Activated T-cell treated with anti-CD3 and anti-CD28 coated beads for 24 hours (primary cell): ENCODE data around the gene FAM193A.
"Not testable (repeated sequence)": the region's sequence is repeated elsewhere in the genome, so short reads cannot be mapped to it uniquely, and the experiment has no call there.

Experiments used
- DNase-seq: peaks from one replicate; pipeline ENCODE4 v3.0.0-alpha.2; 2020; ENCODE audit warnings: low read depth

Gene FAM193A

DNA sequence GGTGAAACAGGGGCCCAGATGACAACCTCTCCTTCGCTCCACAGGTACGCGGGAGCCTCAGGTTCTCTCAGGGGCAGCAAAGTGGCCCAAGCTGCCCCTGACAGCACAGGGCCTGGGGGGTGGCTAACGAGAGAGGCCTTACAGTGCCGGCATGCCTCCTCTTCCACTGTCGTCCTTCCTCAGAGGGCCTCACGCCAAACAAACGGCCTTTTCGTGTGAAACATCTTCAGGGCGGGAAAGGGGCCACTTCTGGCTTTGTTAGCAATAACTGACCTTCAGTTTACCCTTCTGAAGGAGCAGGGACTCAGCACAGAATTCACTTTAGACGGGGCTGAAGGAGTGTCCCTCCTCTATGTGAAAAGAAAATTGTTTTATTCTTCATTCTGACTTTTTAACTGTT lies 21.5 kb upstream of the FAM193A start:
- DNase-seq, result not testable (repeated sequence)

DNA sequence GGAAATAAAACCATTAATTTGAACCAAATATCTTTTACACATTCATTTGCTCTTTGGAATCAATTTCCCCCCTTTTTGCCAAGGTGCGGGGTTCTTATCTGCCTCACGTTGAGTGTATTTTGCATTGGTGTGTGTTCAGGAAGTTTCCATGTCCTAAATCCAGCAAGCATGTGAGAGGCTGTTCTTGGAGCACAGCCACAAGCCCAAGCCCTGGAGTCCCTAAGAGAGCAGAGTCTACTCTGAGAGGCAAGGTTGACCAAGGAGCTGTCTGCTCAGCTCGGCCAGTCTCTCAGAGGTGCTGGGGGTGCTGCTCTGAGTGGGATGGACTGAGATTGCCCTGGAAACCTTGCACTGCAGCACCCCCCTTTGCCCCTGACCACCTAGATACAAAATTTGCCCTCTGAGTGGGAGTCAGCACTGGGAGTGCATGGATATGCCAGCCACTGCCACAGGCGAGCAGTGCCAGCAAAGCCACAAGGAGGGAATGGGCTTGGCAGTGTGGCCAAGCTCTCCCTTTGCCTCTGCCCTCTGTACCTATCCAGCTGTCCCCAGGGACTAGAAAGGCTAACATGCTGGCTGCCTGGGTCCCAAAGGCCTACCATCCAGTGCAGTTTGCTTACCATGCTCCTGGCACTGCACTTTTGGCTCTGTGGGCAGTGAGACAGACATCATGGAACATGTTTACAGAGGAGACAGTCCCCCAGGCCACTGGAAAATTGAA lies 20.5 kb upstream of the FAM193A start:
- no peak for DNase-seq

DNA sequence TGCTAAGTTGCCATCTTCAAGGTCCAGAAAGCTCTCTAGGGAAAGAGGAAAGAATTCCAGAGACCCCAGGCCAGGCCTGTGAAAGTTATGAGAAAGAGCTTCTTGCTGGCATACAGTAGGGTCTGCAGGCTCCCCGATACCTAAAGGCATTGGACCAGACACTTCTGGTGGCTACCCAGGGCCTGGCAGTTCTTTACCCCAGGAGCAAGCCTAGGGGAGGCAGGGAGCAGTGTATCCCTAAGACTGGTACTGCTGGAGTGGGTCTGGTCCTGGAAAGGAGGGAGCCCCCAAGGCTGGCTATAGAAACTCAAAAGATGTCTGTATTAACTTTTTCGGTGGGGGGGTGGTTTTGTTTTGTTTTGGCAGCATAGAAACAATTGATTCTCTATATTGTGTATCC lies 19.8 kb upstream of the FAM193A start:
- DNase-seq, result no peak

DNA sequence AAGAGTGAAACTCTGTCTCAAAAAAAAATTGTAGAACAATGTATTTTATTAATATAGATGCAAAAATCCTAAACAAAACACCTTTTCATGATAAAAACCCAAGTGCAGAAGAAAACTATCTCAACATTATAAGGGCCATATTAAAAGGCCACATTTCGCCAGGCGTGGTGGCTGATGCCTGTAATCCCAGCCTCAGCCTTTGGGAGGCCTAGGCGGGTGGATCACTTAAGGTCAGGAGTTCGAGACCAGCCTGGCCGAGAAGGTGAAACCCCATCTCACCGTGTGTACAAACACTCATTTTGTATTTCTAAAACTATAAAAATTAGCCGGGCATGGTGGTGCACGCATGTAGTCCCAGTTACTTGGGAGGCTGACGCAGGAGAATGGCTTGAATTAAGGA lies 9.9 kb upstream of the FAM193A start:
- DNase-seq, result no peak

DNA sequence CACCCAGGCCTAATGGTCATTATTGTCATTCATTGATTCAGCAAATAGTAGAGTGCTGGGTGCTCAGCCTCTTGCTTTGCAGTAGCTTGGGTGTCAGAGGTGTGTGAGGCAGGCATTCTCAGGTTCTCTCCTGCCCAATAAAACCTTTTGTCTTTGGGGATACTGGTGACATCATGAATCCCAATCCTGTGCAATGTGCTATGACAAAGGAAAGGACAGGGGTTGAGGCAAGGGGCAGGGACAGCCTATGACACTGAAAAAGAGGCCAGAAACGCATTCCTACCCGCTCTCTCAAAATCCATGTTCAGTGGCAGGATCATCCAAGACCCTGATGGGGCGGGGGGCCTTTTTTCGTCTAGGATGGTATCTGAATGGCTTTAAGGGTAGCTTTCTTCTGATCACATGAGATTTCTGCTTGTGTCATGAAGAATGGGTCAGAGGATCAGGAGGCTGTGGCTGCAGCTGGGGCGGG lies 1.5 kb upstream of the FAM193A start:
- DNase-seq, result no peak

DNA sequence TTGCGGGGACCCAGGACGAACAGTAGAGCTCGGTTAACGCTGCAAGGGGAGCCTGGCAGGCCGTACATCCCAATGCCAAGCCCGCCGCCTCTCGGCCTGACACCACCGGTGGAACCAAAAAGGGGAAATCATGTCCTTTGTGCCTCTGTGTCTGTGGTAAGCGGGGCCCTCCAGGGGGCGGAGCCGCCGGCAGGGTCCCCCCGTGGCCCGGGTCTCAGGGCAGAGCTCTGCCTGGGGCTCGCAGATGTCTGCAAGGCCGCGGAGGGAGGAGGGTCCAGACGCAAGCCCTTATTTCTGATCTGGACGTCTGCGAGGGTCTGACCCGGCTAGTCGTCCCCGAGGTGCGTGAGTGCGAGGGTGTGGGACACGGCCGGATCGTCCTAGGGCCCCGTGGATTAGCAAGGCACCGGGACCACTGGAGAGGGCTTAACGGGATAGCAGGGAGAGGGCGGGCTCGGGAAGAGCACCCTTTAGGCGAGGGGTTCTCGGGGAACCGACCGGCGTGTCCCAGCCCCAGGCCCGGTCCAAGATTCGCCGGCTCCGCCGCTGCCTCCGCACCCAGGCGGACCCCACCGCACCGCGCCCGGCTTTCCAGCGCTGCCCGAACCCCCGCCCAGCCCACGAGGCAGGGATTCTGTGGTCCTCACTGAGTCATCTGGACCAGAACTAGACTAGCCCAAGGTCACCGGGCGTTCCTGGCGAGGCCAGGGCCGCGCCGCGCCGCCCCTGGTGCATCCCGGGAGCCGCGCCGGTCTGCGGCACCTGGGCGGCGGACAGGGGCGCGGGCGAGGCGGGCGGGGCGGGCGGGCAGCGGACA lies 863 bp upstream of the FAM193A start:
- peak; percentile 35 for DNase-seq

DNA sequence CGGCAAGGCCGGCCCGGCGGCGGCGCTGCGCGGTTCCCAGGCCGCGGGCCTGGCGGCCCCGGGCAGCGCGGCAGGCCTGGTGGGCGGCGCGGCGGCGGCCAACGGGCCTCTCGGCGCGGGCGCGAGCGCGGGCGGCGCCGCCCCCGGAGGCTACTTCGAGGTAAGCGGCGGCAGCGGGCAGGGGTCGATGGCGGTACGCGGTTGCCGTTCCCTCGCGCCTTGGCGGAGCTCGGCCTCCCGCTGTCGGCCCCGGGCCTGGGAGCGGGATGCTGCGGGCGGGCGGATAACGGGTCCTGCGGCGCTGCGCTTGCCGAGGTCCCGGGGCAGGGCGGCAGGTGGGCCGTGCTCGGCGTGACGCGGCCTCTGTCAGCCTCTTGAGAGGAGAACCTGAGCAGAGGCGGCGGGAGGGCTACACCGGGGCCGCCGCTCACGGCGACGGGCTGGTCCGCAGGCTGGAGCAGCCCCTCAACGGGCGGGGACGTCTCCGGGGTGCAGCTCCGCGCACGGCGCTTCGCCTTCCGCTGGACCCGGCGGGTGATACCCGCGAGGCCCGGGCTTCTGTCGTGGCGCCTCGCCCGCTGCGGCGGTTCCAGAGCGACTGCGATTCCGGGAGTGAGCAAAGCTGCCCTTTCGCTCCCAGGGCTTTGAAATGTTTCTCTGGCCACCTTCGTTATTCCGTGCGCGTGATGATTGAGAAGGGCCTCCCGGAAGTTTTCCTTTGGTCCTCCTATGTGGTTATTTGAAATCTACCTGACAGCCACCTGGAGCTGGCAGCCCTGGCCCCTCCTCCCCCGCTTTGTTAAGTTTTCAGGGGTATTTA lies 774 bp downstream of the FAM193A start:
- DNase-seq, result peak; percentile 47

DNA sequence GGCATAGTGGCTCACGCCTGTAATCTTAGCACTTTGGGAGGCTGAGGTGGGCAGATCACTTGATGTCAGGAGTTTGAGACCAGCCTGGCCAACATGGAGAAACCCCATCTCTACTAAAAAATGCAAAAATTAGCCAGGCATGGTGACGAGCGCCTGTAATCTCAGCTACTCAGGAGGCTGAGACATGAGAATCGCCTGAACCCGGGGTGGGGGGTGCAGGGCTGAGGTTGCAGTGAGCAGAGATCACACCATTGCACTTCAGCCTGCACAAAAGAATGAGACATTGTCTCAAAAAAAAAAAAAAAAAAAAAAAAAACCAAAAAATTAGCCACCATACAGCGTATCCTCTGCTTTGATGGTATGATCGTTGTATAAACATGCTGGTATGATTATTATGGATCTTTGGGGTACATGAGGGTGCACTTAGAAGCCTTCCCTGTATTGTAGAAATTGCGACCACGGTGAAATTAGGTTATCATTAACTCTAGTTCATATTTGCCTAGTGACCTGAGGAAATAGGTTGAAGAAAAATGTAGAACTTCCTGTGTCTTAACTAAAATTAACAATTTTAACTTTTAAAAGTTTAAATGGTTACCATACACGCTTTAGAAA lies 7.2 kb downstream of the FAM193A start:
- not testable (repeated sequence) for DNase-seq

DNA sequence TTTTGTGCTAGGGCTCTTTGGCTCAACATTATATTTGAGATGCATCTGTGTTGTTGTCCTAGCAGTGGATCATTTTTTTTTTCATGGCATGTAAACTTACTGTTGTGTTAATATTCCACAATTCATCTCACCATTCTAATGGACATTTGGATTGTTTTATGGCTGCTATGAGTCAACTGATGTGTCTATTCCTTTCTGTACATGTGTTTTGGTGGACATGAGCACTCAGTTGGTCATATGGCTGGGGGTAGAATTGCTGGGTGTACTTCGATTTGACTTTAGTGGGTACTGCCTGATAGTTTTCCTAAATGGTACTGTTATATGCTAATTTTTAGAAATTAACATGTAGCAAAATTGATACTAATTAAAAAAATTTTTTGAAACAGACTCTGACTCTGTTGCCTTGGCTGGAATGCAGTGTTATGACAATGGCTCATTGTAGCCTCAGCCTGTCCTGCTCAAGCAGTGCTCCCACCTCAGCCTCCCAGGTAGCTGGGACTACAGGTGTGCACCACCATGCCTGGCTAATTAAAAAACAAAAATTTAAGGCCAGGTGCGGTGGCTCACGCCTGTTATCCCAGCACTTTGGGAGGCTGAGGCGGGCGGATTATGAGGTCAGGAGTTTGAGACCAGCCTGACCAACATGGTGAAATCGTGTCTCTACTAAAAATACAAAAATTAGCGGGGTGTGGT lies 9.0 kb downstream of the FAM193A start:
- no peak for DNase-seq

DNA sequence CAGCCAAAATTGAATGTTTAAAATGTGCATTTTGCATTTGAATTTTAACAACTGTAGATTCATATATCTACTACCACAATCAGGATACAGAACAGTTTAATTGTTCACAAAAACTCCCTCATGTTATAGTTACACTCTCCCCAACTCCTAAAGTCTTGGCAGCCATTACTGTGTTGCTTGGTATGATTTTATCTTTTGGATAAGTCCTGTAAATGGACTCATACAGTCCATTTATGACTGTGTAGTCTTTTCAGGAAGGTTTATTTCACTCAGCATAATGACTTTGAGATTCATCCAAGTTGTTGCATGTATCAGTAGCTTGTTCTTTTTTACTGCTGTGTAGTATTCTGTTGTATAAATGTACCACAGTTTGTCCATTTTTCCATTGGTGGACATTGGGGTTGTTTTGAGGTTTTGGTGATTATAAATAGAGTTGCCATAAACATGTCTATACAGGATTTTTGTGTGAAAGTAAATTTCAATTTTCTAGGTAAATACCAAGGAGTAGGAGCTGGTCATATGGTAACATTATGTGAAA lies 9.9 kb downstream of the FAM193A start:
- DNase-seq, result no peak

DNA sequence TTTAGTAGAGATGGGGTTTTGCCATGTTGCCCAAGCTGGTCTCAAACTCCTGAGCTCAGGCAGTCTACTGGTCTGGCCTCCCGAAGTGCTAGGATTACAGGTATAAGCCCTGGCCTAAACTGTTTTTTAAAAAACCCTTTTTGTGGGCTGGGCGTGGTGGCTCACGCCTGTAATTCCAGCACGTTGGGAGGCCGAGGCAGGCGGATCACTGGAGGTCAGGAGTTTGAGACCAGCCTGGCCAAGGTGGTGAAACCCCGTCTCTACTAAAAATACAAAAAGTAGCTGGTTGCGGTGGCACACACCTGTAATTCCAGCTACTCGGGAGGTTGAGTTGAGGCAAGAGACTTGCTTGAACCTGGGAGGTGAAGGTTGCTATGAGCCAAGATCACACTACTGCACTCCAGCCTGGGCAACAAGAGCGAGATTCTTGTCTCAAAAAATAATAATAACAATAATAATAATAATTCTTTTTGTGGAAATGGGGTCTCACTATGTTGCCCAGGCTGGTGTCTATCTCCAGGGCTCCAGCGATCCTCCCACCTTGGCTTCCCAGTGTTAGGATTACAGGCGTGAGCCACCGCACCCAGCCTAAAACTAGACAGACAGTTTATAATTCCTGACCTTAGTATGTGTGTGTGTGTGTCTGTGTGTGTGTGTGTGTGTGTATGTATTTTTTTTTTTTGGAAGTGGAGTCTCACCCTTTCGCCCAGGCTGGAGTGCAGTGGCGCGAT lies 10.7 kb downstream of the FAM193A start:
- not testable (repeated sequence) for DNase-seq

DNA sequence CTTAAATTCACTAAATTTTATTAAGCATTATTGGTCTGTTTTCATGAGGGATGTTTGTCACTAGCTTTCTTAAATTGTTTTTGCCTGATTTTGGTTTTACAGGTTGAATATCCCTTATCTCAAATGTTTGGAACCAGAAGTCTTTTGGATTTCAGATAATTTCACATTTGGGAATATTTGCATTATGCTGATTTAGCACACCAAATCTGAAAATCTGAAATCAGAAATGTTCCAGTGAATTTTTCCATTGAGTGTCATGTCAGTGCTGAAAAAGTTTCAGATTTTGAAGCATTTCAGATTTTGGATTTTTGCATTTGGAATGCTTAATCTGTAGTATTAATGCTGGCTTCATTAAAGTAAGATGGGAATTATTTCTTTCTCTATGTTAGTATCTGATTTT lies 14.7 kb downstream of the FAM193A start:
- no peak for DNase-seq

DNA sequence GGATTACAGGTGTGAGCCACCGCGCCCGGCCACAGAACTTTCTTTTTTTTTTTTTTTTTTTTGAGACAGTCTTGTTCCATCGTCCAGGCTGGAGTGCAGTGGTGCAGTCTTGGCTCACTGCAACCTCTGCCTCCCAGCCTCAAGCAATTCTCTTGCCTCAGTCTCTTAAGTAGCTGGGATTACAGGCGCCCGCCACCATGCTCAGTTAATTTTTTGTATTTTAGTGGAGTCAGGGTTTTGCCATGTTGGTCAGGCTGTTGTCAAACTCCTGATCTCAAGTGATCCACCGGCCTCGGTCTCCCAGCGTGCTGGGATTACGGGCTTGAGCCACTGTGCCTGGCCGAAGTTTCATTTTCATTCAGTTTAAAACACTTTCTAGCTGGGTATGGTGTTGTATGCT lies 16.4 kb downstream of the FAM193A start:
- DNase-seq, result no peak

DNA sequence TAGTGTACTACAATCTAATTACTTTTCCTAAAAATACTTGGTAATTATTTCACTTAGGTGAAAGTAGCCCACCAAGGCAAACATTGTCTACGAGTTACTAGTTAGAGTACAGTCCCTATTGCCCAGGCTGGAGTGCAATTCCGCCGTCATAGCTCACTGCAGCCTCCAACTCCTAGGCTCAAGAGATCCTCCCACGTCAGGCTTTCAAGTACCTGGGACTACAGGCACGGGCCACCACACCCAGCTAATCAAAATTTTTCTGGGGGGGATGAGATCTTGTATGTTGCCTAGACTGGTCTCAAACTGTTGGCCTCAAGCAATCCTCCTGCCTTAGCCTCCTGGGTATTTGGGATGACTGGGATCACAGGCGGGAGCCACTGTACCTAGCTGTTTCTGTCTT lies 21.9 kb downstream of the FAM193A start:
- DNase-seq, result no peak

DNA sequence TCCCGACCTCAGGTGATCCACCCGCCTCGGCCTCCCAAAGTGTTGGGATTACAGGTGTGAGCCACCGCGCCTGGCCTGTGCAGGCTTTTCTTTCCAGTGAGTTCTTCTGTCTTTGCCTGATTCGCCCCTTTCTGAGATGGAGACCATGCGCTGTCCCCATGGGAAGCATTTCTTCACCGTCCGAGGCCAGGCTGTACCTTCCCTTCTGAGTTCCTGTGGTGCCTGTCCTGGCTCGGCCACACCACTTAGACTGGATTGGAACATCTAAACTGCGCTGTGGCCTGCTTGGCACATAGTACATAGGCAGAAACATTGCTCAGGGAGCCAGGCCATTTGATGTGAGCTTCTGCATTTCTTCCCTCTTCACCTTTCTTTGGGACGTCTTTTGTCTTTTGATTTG lies 23.7 kb downstream of the FAM193A start:
- no peak for DNase-seq

DNA sequence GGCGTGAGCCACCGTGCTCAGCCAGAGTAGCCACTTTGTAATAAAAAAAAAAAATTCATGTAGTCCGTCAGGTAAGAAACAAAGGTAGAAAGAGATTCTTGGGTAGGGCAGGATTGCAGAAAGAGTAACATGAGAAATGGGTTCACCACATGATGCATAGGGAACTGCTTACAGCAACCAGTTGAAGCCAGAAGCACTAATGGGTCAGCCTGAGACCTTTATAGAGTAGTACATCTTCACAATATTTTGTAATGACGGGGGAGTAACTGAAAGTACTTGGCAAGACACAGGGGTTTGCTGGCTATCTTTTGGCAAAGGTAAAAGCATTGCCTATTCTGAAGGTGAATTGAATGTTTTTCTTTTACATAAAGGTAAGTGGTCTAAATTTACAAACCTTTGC lies 29.1 kb downstream of the FAM193A start:
- DNase-seq, result no peak

DNA sequence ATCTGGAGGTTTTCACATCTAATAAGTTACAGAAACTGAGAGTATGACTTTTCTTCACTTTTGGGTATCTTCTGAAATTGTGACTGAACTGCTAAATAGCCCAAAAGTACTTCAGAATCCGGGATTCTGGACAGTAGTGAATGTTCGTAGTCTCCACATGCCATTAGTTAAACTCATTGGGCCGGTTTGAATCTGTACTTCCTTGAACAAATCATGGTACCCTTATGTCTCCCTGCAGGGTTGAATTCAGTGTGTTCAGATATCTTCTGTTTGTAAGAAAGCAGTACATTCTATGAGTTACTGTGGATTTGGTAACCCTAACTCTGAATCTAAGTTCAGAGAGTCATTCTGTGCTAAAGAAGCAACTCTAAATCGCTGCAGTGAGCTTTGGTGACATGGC lies 33.6 kb downstream of the FAM193A start:
- no peak for DNase-seq

DNA sequence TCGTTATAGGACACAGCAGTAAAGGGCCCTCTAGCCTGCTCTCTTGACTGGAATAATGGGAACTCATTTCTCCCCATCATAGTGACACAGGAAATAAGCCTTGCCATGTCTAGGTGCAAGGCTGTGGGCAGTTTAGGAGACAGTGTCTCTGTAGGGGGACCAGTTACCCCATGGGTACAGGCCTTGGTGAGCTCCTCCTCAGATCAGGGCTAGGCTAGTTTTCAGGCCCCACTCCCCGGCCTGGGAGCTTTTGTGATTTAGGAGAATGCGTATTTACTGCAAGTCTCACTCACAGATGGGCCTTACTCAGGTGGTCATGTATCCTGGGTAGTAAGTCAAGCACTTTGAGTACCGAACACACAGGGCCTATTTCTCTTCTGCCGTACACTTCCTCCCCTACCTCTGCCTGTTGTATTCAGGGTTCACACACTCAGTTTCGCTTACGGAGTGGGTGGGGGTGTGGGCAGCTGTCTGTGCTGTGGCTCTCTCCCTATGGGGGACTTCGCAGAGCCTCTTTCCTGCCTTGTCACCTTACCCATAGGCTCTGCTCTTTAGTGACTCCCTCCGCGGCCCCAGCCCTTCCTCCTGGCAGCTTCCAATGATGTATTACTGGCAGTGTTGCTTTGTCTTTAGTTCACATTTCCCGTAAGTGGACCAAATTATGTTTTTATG lies 34.2 kb downstream of the FAM193A start:
- peak; percentile 16 for DNase-seq

DNA sequence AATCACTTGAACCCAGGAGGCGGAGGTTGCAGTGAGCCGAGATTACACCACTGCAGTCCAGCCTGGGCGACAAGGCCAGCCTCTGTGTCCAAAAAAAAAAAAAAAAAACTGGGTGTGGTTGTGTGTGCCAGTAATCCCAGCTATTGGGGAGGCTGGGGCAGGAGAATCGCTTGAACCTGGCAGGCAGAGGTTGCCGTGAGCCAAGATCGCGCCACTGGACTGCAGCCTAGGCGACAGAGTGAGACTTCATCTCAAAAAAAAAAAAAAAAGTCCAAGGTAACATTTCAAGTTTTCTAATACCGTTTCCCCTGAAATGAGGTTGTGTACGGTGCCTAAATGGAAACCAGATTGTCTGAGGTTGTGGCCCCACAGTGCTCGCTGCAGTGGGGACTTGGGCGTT lies 35.6 kb downstream of the FAM193A start:
- no peak for DNase-seq

DNA sequence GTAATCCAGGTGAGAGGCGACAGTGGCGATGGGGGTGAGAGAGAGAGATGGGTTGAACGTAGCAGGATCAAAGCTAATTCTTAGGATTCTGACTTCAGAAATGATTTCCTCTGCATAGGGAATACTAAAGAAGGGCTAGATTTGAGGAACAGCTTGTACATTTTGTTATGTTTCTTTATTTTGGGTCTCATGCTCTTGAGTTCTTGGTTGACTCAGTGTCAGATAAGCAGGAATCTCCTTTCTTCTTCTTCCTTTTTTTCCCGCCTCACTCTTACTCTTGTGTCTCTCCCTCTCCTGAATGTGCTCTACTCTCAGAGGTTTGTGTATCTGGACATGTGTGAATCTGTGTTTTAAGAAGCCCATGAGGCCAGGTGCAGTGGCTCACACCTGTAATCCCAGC lies 36.4 kb downstream of the FAM193A start:
- no peak for DNase-seq
